OCI-LY3 (cell line): ENCODE results near the gene CSF3R.

Source experiments
- H2AFZ ChIP-seq: fragments of 200-600, 300-600 bp; shearing (Covaris generic); 2 replicates; pipeline ENCODE4 v1.6.0; 2014; ENCODE audit warnings: antibody characterized with exemption, low read depth, low read length
- H3K27ac ChIP-seq: fragments of 200-600, 300-600 bp; sonication (generic); 2 replicates; pipeline ENCODE4 v1.5.1; 2014; ENCODE audit warnings: mild to moderate bottlenecking, low read length, moderate library complexity, mixed read lengths
- H3K27me3 ChIP-seq: fragments of 200-600, 300-600 bp; sonication (generic); 2 replicates; pipeline ENCODE4 v1.6.1; 2014; ENCODE audit warnings: low read depth, low read length, mixed read lengths
- H3K36me3 ChIP-seq: fragments of 200-600, 300-600 bp; sonication (generic); replicated peaks from 2 replicates; pipeline ENCODE3; 2014; ENCODE audit warnings: low read depth, low read length, mixed read lengths
- H3K4me1 ChIP-seq: fragments of 300-600, 200-600 bp; sonication (generic); 2 replicates; pipeline ENCODE4 v1.6.1; 2014; ENCODE audit warnings: low read length, mixed read lengths
- H3K4me2 ChIP-seq: fragments of 200-600, 300-600 bp; sonication (generic); 2 replicates; pipeline ENCODE4 v1.6.1; 2014; ENCODE audit warnings: low read length, mixed read lengths
- H3K4me3 ChIP-seq: fragments of 300-600, 200-600 bp; sonication (generic); 2 replicates; pipeline ENCODE4 v1.5.1; 2014; ENCODE audit warnings: antibody characterized with exemption, mild to moderate bottlenecking, low read length, moderate library complexity
- H3K79me2 ChIP-seq: fragments of 300-600, 200-600 bp; shearing (Covaris generic); 2 replicates; pipeline ENCODE4 v1.6.1; 2014; ENCODE audit warnings: mild to moderate bottlenecking, low read length, mixed read lengths
- H3K9ac ChIP-seq: fragments of 300-600, 200-600 bp; shearing (Covaris generic); 2 replicates; pipeline ENCODE4 v1.6.0; 2014; ENCODE audit warnings: mild to moderate bottlenecking, low read length, moderate library complexity
- H3K9me3 ChIP-seq: fragments of 200-600, 300-600 bp; shearing (Covaris generic); 2 replicates; pipeline ENCODE4 v1.6.1; 2014; ENCODE audit warnings: low read length, mixed read lengths; ENCODE audit not compliant: insufficient read depth
- H4K20me1 ChIP-seq: fragments of 200-600, 300-600 bp; sonication (generic); 2 replicates; pipeline ENCODE4 v1.6.1; 2016; ENCODE audit warnings: low read length, mixed read lengths; ENCODE audit not compliant: insufficient read depth
- EZH2phosphoT487 ChIP-seq: fragments of 200-600 bp; shearing (Covaris generic); IDR thresholded peaks from 2 replicates; pipeline ENCODE4 v1.6.1; 2018; ENCODE audit warnings: antibody characterized with exemption, mixed run types, low read depth
- TF ChIP-seq, protein P1 (sequence below): fragments of 200-600, 300-600 bp; sonication (generic); IDR thresholded peaks from 2 replicates; pipeline ENCODE4 v1.5.1; 2014; ENCODE audit warnings: antibody characterized with exemption, low read length, low read depth

The CSF3R gene

DNA sequence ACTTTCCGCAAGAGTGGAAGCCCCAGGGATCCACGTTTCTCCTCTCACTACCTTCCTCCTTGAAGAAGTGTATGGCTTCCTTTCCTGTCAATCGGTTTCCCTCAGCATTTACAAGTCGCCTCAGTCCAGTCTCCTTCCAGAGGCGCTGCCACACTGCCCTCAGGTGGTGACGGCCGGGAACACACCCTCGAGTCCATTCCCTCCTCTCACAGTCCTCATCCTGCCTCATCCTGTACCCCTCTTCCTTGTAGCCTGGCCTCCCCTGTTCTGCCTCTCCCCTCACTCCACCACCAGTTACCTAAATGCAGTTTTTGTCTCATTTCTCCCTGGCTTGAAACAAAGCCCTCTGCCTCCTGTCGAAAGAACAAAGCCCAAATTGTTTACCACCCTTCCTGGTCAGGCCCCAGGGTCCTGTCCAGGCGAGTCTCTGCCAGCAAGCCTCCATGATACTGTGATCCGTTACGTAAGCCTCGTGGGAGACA lies 61.8 kb downstream of the CSF3R start:
- Histone ChIP-seq H4K20me1 (no peaks in the 10 kb centered on the region), H2AFZ (peak overlapping the region; percentile 46; the same call in 1 of the 2 replicates), H3K36me3 (no peaks in the 10 kb centered on the region), H3K4me1 (peaks cover 5% of the 10 kb centered on the region; the same call in 1 of the 2 replicates), H3K9me3 (no peaks in the 10 kb centered on the region), H3K9ac (no peak overlapping the region), H3K4me2 (peak overlapping the region; percentile 37; the same call in 1 of the 2 replicates), H3K4me3 (no peak overlapping the region), H3K27ac (no peak overlapping the region), H3K27me3 (no peaks in the 10 kb centered on the region), H3K79me2 (no peaks in the 10 kb centered on the region)
- no peak for TF ChIP-seq EZH2phosphoT487
- TF ChIP-seq, protein P1, sequence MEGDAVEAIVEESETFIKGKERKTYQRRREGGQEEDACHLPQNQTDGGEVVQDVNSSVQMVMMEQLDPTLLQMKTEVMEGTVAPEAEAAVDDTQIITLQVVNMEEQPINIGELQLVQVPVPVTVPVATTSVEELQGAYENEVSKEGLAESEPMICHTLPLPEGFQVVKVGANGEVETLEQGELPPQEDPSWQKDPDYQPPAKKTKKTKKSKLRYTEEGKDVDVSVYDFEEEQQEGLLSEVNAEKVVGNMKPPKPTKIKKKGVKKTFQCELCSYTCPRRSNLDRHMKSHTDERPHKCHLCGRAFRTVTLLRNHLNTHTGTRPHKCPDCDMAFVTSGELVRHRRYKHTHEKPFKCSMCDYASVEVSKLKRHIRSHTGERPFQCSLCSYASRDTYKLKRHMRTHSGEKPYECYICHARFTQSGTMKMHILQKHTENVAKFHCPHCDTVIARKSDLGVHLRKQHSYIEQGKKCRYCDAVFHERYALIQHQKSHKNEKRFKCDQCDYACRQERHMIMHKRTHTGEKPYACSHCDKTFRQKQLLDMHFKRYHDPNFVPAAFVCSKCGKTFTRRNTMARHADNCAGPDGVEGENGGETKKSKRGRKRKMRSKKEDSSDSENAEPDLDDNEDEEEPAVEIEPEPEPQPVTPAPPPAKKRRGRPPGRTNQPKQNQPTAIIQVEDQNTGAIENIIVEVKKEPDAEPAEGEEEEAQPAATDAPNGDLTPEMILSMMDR, result peak; percentile 78

DNA sequence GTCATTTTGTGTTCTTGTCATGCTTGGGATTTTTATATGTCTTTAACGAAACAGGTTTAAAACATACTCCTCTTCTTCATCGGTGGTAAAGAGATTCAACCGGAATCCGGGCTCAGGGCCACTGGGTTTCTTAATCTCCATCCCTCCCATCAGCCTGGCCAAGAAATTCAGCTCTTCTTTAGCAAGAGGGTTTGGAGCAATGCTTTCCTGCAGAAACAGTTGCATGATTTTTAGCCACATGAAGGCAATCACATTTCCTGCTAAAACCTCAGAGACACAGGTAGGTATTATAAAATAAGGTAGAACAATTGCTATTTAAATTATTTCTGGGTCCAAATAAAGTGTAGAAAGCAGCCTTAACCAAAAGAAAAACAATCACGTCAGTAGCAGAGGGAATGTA lies 62.3 kb downstream of the CSF3R start:
- Histone ChIP-seq H3K4me2 (peak overlapping the region; percentile 37; the same call in 1 of the 2 replicates), H3K9me3 (no peaks in the 10 kb centered on the region), H3K9ac (no peak overlapping the region), H2AFZ (no peak overlapping the region), H3K27me3 (no peaks in the 10 kb centered on the region), H3K4me3 (no peak overlapping the region), H3K36me3 (no peaks in the 10 kb centered on the region), H3K79me2 (no peaks in the 10 kb centered on the region), H4K20me1 (no peaks in the 10 kb centered on the region), H3K27ac (no peak overlapping the region), H3K4me1 (peaks cover 5% of the 10 kb centered on the region; the same call in 1 of the 2 replicates)
- TF ChIP-seq EZH2phosphoT487, result no peak
- TF ChIP-seq, protein P1, result no peak

GRCh38 chr1:36419569-36419968 lies 63.1 kb downstream of the CSF3R start:
- H3K4me1 ChIP-seq, result peaks cover 5% of the 10 kb centered on the region; the same call in 1 of the 2 replicates
- no peak overlapping the region for H3K9ac ChIP-seq
- no peaks in the 10 kb centered on the region for H3K27me3 ChIP-seq
- TF ChIP-seq EZH2phosphoT487, result no peak
- TF ChIP-seq, protein P1, result no peak
- no peaks in the 10 kb centered on the region for H3K79me2 ChIP-seq
- no peak overlapping the region for H3K4me3 ChIP-seq
- no peaks in the 10 kb centered on the region for H3K9me3 ChIP-seq
- no peaks in the 10 kb centered on the region for H3K36me3 ChIP-seq
- H3K27ac ChIP-seq, result no peak overlapping the region
- H4K20me1 ChIP-seq, result no peaks in the 10 kb centered on the region
- no peak overlapping the region for H2AFZ ChIP-seq
- no peak overlapping the region for H3K4me2 ChIP-seq

GRCh38 chr1:36419140-36419539 lies 63.6 kb downstream of the CSF3R start:
- no peaks in the 10 kb centered on the region for H3K36me3 ChIP-seq
- no peak overlapping the region for H3K9ac ChIP-seq
- H3K4me2 ChIP-seq, result no peak overlapping the region
- H3K79me2 ChIP-seq, result no peaks in the 10 kb centered on the region
- TF ChIP-seq, protein P1, result no peak
- no peak for TF ChIP-seq EZH2phosphoT487
- H3K4me3 ChIP-seq, result no peak overlapping the region
- no peaks in the 10 kb centered on the region for H4K20me1 ChIP-seq
- no peak overlapping the region for H2AFZ ChIP-seq
- H3K27me3 ChIP-seq, result no peaks in the 10 kb centered on the region
- no peak overlapping the region for H3K27ac ChIP-seq
- no peaks in the 10 kb centered on the region for H3K9me3 ChIP-seq
- peaks cover 5% of the 10 kb centered on the region; the same call in 1 of the 2 replicates for H3K4me1 ChIP-seq
